DND-41 (cell line): ENCODE measurements around the gene SOX5.

Experiments
- ATAC-seq: fragments of 200-7000 bp; cut with Tn5 transposase; 3 replicates; pipeline ENCODE4 v1.9.1; 2021; ENCODE audit warnings: low read depth; ENCODE audit not compliant: insufficient read depth
- DNase-seq: peaks from one replicate; pipeline ENCODE4 v3.0.0-alpha.2; 2020
- H2AFZ ChIP-seq: 2 replicates; pipeline ENCODE4 v1.6.0; 2012; ENCODE audit warnings: low read depth, low read length
- H3K27ac ChIP-seq: 2 replicates; pipeline ENCODE4 v1.5.1; 2012; ENCODE audit warnings: low read length, inconsistent platforms
- H3K27me3 ChIP-seq: fragments of 200-600 bp; sonication (generic); 2 replicates; pipeline ENCODE4 v1.6.0; 2012; ENCODE audit warnings: low read length, mild to moderate bottlenecking, inconsistent platforms; ENCODE audit not compliant: insufficient read depth, poor library complexity
- H3K36me3 ChIP-seq: 2 replicates; pipeline ENCODE4 v1.5.1; 2012; ENCODE audit warnings: low read length, inconsistent platforms; ENCODE audit not compliant: insufficient read depth
- H3K4me1 ChIP-seq: 2 replicates; pipeline ENCODE4 v1.5.1; 2012; ENCODE audit warnings: mild to moderate bottlenecking, low read length; ENCODE audit not compliant: insufficient read depth
- H3K4me2 ChIP-seq: 2 replicates; pipeline ENCODE4 v1.6.0; 2012; ENCODE audit warnings: mild to moderate bottlenecking, moderate library complexity, low read length, inconsistent platforms; ENCODE audit not compliant: insufficient read depth
- H3K4me3 ChIP-seq, 2 experiments: fragments of 200-600 bp in 1 of 2; shearing (Covaris generic) in 1 of 2; 2 replicates each; pipeline ENCODE4 v1.5.1; 2012 to 2016; ENCODE audit warnings: inconsistent platforms in 2 of 2, low read length in 2 of 2, mild to moderate bottlenecking in 2 of 2, low read depth in 1 of 2, moderate library complexity in 1 of 2
- H3K79me2 ChIP-seq: 2 replicates; pipeline ENCODE4 v1.6.0; 2012; ENCODE audit warnings: low read length, inconsistent platforms; ENCODE audit not compliant: insufficient read depth
- H3K9ac ChIP-seq: 2 replicates; pipeline ENCODE4 v1.6.0; 2012; ENCODE audit warnings: low read depth, mild to moderate bottlenecking, inconsistent platforms, low read length, moderate library complexity
- H3K9me3 ChIP-seq: 2 replicates; pipeline ENCODE4 v1.5.1; 2012; ENCODE audit warnings: low read length, moderate library complexity, mild to moderate bottlenecking, inconsistent platforms; ENCODE audit not compliant: insufficient read depth, severe bottlenecking
- H4K20me1 ChIP-seq: 2 replicates; pipeline ENCODE4 v1.6.0; 2012; ENCODE audit warnings: low read length; ENCODE audit not compliant: insufficient read depth
- CTCF ChIP-seq: IDR thresholded peaks from 2 replicates; pipeline ENCODE4 v1.5.1; 2012; ENCODE audit warnings: borderline replicate concordance, low read length, moderate library complexity, mild to moderate bottlenecking; ENCODE audit not compliant: poor library complexity, severe bottlenecking; ENCODE audit errors: extremely low read depth
- EZH2 ChIP-seq: IDR thresholded peaks from 3 replicates; pipeline ENCODE4 v1.6.1; 2012; ENCODE audit warnings: borderline replicate concordance, low read depth, mild to moderate bottlenecking, moderate library complexity, low read length, inconsistent platforms; ENCODE audit not compliant: severe bottlenecking

Gene SOX5

GRCh38 chr12:23750923-23751322 lies 198.5 kb downstream of the SOX5 start:
- Histone ChIP-seq H3K4me3 (no peak overlapping the region), H3K9ac (no peak overlapping the region), H3K9me3 (no peaks in the 10 kb centered on the region), H3K79me2 (no peaks in the 10 kb centered on the region), H3K4me1 (no peaks in the 10 kb centered on the region), H3K4me2 (no peak overlapping the region), H4K20me1 (no peaks in the 10 kb centered on the region), H3K36me3 (no peaks in the 10 kb centered on the region), H2AFZ (no peak overlapping the region), H3K27me3 (no peaks in the 10 kb centered on the region), H3K27ac (no peak overlapping the region)
- DNase-seq = no peak
- TF ChIP-seq CTCF (no peak), EZH2 (no peak)
- no peak for ATAC-seq

- no peak for TF ChIP-seq EZH2
- TF ChIP-seq CTCF = no peak
- H3K27ac ChIP-seq = no peak overlapping the region
- H3K79me2 ChIP-seq = no peaks in the 10 kb centered on the region
- H3K9ac ChIP-seq = no peak overlapping the region
- ATAC-seq (no peak), DNase-seq (no peak)
- H4K20me1 ChIP-seq = no peaks in the 10 kb centered on the region
- no peak overlapping the region for H3K4me2 ChIP-seq
- no peak overlapping the region for H2AFZ ChIP-seq
- H3K9me3 ChIP-seq = no peaks in the 10 kb centered on the region
- H3K36me3 ChIP-seq = no peaks in the 10 kb centered on the region
- H3K4me3 ChIP-seq = no peak overlapping the region
- H3K4me1 ChIP-seq = no peaks in the 10 kb centered on the region
- H3K27me3 ChIP-seq = no peaks in the 10 kb centered on the region
Measured at GRCh38 chr12:23744696-23745095, 204.8 kb downstream of the SOX5 start.

- TF ChIP-seq EZH2 (no peak), CTCF (no peak)
- H4K20me1 ChIP-seq = no peaks in the 10 kb centered on the region
- no peaks in the 10 kb centered on the region for H3K4me1 ChIP-seq
- H3K36me3 ChIP-seq = no peaks in the 10 kb centered on the region
- no peak overlapping the region for H3K27ac ChIP-seq
- H3K4me2 ChIP-seq = no peak overlapping the region
- DNase-seq (no peak), ATAC-seq (no peak)
- H3K9me3 ChIP-seq = no peaks in the 10 kb centered on the region
- H3K79me2 ChIP-seq = no peaks in the 10 kb centered on the region
- H2AFZ ChIP-seq = no peak overlapping the region
- no peaks in the 10 kb centered on the region for H3K27me3 ChIP-seq
- H3K9ac ChIP-seq = no peak overlapping the region
- H3K4me3 ChIP-seq = no peak overlapping the region
Measured at GRCh38 chr12:23742574-23742973, 206.9 kb downstream of the SOX5 start.

GRCh38 chr12:23731493-23731892 lies 218.0 kb downstream of the SOX5 start:
- no peaks in the 10 kb centered on the region for H3K4me1 ChIP-seq
- no peak for DNase-seq
- no peak overlapping the region for H3K27ac ChIP-seq
- H3K79me2 ChIP-seq = no peaks in the 10 kb centered on the region
- H3K4me2 ChIP-seq = no peak overlapping the region
- no peaks in the 10 kb centered on the region for H3K27me3 ChIP-seq
- no peak overlapping the region for H2AFZ ChIP-seq
- no peak overlapping the region for H3K9ac ChIP-seq
- H3K36me3 ChIP-seq = no peaks in the 10 kb centered on the region
- H4K20me1 ChIP-seq = no peaks in the 10 kb centered on the region
- TF ChIP-seq CTCF (no peak), EZH2 (no peak)
- H3K4me3 ChIP-seq = no peak overlapping the region
- no peaks in the 10 kb centered on the region for H3K9me3 ChIP-seq
- ATAC-seq = no peak
